HG02938 (cell line): ENCODE results near the gene JAG1.

Experiments
- ATAC-seq: cut with Tn5 transposase; IDR thresholded peaks from one replicate; pipeline ENCODE4 v1.9.1; 2021; ENCODE audit warnings: mild to moderate bottlenecking, moderate library complexity; ENCODE audit not compliant: unreplicated experiment

Gene JAG1

GRCh38 chr20:10673842-10674683 is at the start of gene JAG1:
TSS of gene JAG1 (minus strand) at chr20:10673999. CDS start at chr20:10673530, 469 bp downstream.
- ATAC-seq: peak; percentile 57

- no peak for ATAC-seq
Observed at GRCh38 chr20:10721976-10722375, 48.2 kb upstream of the JAG1 start.

- ATAC-seq: no peak
Observed at GRCh38 chr20:10721137-10721896, 47.5 kb upstream of the JAG1 start.

GRCh38 chr20:10720565-10720964 is 46.8 kb upstream of the JAG1 start:
- no peak for ATAC-seq

- no peak for ATAC-seq
Observed at GRCh38 chr20:10719740-10720385, 46.1 kb upstream of the JAG1 start.

GRCh38 chr20:10718661-10719060 is 44.9 kb upstream of the JAG1 start:
- no peak for ATAC-seq

- no peak for ATAC-seq
Observed at GRCh38 chr20:10716855-10717254, 43.1 kb upstream of the JAG1 start.

- no peak for ATAC-seq
Observed at GRCh38 chr20:10715035-10715434, 41.2 kb upstream of the JAG1 start.

- ATAC-seq: no peak
Observed at GRCh38 chr20:10714236-10714975, 40.6 kb upstream of the JAG1 start.

- no peak for ATAC-seq
Observed at GRCh38 chr20:10713161-10713560, 39.4 kb upstream of the JAG1 start.

GRCh38 chr20:10711903-10712451 is 38.2 kb upstream of the JAG1 start:
- no peak for ATAC-seq

- ATAC-seq: no peak
Observed at GRCh38 chr20:10710991-10711775, 37.4 kb upstream of the JAG1 start.

GRCh38 chr20:10709916-10710315 is 36.1 kb upstream of the JAG1 start:
- ATAC-seq: no peak

GRCh38 chr20:10708351-10709185 is 34.8 kb upstream of the JAG1 start:
- ATAC-seq: no peak

- no peak for ATAC-seq
Observed at GRCh38 chr20:10707791-10708190, 34.0 kb upstream of the JAG1 start.

GRCh38 chr20:10707068-10707467 is 33.3 kb upstream of the JAG1 start:
- ATAC-seq: no peak

- ATAC-seq: no peak
Observed at GRCh38 chr20:10706460-10706811, 32.6 kb upstream of the JAG1 start.

GRCh38 chr20:10705801-10706459 is 32.1 kb upstream of the JAG1 start:
- ATAC-seq: no peak

GRCh38 chr20:10701607-10702006 is 27.8 kb upstream of the JAG1 start:
- ATAC-seq: no peak
